22Rv1 (cell line): ENCODE measurements around the gene ZFYVE28.

ENCODE experiments used
- CTCF ChIP-seq: fragments of 450-650 bp; IDR thresholded peaks from 2 replicates; pipeline ENCODE4 v1.5.1; 2017; ENCODE audit warnings: mild to moderate bottlenecking
- ZFX ChIP-seq: fragments of 450-650 bp; IDR thresholded peaks from 2 replicates; pipeline ENCODE4 v1.6.1; 2017; ENCODE audit warnings: antibody characterized with exemption, borderline replicate concordance

GRCh38 chr4:2451821-2452785 lies 33.7 kb upstream of the ZFYVE28 start:
- TF ChIP-seq CTCF (no peak), ZFX (no peak)
